HG02588 (cell line): Measurements from ENCODE around the gene ZNF668.
"Not testable (repeated sequence)": the region's sequence is repeated elsewhere in the genome, so short reads cannot be mapped to it uniquely, and the experiment has no call there.

ENCODE experiments used
- ATAC-seq: cut with Tn5 transposase; IDR thresholded peaks from one replicate; pipeline ENCODE4 v1.9.1; 2021; ENCODE audit warnings: mild to moderate bottlenecking, moderate library complexity; ENCODE audit not compliant: unreplicated experiment

ZNF668 gene

GRCh38 chr16:31061126-31061812 is 12.8 kb downstream of the ZNF668 start:
- no peak for ATAC-seq

GRCh38 chr16:31055613-31056012 is 18.4 kb downstream of the ZNF668 start:
- ATAC-seq: no peak

- ATAC-seq: no peak
Observed at GRCh38 chr16:31052114-31052513, 21.9 kb downstream of the ZNF668 start.

- ATAC-seq: no peak
Observed at GRCh38 chr16:31050280-31051030, 23.6 kb downstream of the ZNF668 start.

- ATAC-seq: no peak
Observed at GRCh38 chr16:31043898-31044481, 30.1 kb downstream of the ZNF668 start.

GRCh38 chr16:31043352-31043751 is 30.7 kb downstream of the ZNF668 start:
- no peak for ATAC-seq

GRCh38 chr16:31042866-31043265 is 31.2 kb downstream of the ZNF668 start:
- ATAC-seq: no peak

GRCh38 chr16:31038993-31039392 is 35.0 kb downstream of the ZNF668 start:
- ATAC-seq: no peak

- no peak for ATAC-seq
Observed at GRCh38 chr16:31036691-31037090, 37.3 kb downstream of the ZNF668 start.

- peak; percentile 28 for ATAC-seq
Observed at GRCh38 chr16:31033709-31034492, 40.1 kb downstream of the ZNF668 start.

- peak; percentile 72 for ATAC-seq
Observed at GRCh38 chr16:31032736-31033708, 41.0 kb downstream of the ZNF668 start, which contains the start of gene STX4. TSS of gene STX4 (plus strand) at chr16:31033558. CDS start at chr16:31033806, 248 bp downstream.

- no peak for ATAC-seq
Observed at GRCh38 chr16:31031276-31031675, 42.8 kb downstream of the ZNF668 start.

GRCh38 chr16:31029272-31029671 is 44.8 kb downstream of the ZNF668 start:
- no peak for ATAC-seq

- no peak for ATAC-seq
Observed at GRCh38 chr16:31025339-31025738, 48.7 kb downstream of the ZNF668 start.

- no peak for ATAC-seq
Observed at GRCh38 chr16:31023627-31024226, 50.3 kb downstream of the ZNF668 start.

GRCh38 chr16:31023252-31023602 is 50.8 kb downstream of the ZNF668 start:
- no peak for ATAC-seq

GRCh38 chr16:31022544-31023251 is 51.3 kb downstream of the ZNF668 start:
- ATAC-seq: no peak

- ATAC-seq: no peak
Observed at GRCh38 chr16:31020536-31020935, 53.5 kb downstream of the ZNF668 start.

- ATAC-seq: not testable (repeated sequence)
Observed at GRCh38 chr16:31017756-31018155, 56.3 kb downstream of the ZNF668 start.
